ENCODE results near the gene RNF225. TPM values are rescaled to one million over a fixed set of nuclear protein-coding genes. Genes with fewer than 3 reads are reported as not detected.
A peak's percentile ranks its signal among the peaks of the same experiment; 100 is the strongest.

RNF225 gene
- total RNA-seq, 1 donor from 2014 or later, result not detected

DNA sequence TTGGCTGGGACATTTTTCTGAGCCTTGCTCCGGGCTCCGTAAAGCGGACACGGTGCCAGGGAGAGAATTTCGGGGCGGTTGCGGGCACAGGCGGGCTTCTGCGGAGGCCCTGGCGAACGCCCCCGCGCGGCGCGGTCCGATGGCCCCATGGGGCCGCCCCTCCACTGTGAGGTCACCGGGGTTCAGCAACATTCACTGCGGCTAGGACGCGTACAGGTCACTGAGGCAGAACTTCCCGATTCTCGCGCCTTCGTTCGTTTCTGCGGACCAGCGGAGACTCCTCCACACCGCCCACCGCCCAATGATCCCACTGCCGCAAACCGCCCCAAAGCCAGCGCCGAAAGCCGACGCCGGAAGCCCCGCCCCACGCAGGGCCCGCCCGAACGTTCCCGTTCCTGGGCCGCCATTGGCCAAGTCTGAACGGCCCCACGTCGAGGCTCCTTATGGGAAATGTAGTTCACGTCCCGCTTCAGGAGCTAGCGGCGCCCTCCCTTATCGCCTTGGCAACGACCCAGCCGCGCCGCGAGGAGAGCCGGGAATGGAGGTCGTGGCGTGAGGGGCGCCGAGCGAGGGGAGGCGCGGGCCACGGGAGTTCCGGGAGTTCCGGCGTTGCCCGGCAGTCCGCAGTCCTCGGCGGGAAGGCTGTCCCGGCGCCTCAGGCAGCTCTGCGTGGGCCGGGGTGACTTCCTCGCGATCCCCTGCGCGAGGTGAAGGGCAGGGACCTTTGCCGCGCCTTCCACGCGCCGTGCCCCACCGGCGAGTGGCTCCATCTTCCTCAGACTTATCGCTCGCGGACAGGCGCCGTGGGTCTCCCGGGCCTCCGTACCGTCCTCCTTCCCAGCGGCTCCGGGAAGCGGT is 12.9 kb downstream of the RNF225 start, which contains the start of gene ZNF584:
Gene ZNF584, plus strand, starts transcription at position 498 of the 858 bp plus-strand sequence. CDS start 499 bp downstream, outside the sequence.
- H3K4me1 ChIP-seq (ENCODE audit: control insufficient read depth in 3 of 3, insufficient read depth in 3 of 3, low read length in 3 of 3), result peaks cover 23 to 38% (median 25%) of the 10 kb centered on the region in 3 donors

DNA sequence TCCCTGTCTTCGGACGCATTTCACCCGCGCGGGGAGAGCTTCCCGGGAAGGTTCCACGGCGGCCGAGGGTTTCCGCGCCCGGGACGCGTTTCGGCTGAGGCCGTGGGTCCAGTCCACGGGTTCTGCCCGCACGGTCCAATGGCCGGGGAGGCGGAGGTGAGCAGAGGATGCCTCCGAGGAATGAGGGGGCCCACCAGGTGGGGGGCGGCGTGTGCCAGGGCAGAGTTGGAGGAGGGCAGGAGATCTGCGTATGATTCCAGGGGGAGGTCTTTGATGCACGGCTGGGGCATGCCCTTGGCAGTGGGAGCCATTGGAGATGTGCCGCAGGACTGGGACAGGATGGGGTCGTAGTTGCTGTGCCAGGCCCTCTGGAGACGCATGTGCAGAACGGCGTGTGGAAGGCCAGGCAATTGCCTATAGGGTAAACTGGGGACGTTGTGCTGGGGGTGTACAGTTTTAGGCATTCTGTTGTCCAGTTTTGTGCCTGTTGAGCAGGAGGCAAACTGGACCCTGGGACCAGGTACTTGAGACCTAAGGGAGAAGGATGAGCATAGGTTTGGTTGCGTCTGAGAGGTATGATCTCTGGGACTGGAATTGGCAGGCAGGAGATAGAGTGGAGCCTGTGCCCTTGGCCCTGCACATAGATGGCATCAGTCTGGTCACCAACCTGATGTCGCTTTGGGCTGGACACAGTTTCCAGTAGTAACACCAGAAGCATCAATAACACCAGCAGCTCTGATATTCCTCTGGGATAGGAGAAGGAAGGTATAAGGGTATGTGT is 13.7 kb downstream of the RNF225 start:
- Histone ChIP-seq H3K4me3 (ENCODE audit: low read length in 3 of 3) (peak overlapping the region; percentile 89 to 98 (median 96)), H3K4me1 (ENCODE audit: control insufficient read depth in 3 of 3, insufficient read depth in 3 of 3, low read length in 3 of 3) (peaks cover 23 to 38% (median 25%) of the 10 kb centered on the region in 3 donors), H3K9ac (ENCODE audit: low read depth in 1 of 3, low read length in 3 of 3) (peak overlapping the region; percentile 91 to 96 (median 96)), H3K9me3 (ENCODE audit: control insufficient read depth in 3 of 3, low read length in 3 of 3) (no peaks in the 10 kb centered on the region), H3K27me3 (ENCODE audit: control insufficient read depth in 3 of 3, insufficient read depth in 3 of 3, low read length in 3 of 3) (no peaks in the 10 kb centered on the region), H3K27ac (ENCODE audit: low read depth, low read length) (peak overlapping the region; percentile 91), H3K36me3 (ENCODE audit: control insufficient read depth in 3 of 3, insufficient read depth in 3 of 3, low read length in 3 of 3) (peaks cover 0 to 3% (median 0%) of the 10 kb centered on the region in 3 donors)

More for the DNA sequence above, 12.9 kb downstream of the RNF225 start, which contains the start of gene ZNF584:
- peak within 1 kb of the TSS; percentile 91 to 96 (median 96) for H3K9ac ChIP-seq (ENCODE audit: low read depth in 1 of 3, low read length in 3 of 3)
- peak within 1 kb of the TSS; percentile 89 to 98 (median 96) for H3K4me3 ChIP-seq (ENCODE audit: low read length in 3 of 3)
- peak within 1 kb of the TSS; percentile 91 for H3K27ac ChIP-seq (ENCODE audit: low read depth, low read length)
- no peaks in the 10 kb centered on the region for H3K9me3 ChIP-seq (ENCODE audit: control insufficient read depth in 3 of 3, low read length in 3 of 3)
- H3K27me3 ChIP-seq (ENCODE audit: control insufficient read depth in 3 of 3, insufficient read depth in 3 of 3, low read length in 3 of 3), result no peaks in the 10 kb centered on the region
- H3K36me3 ChIP-seq (ENCODE audit: control insufficient read depth in 3 of 3, insufficient read depth in 3 of 3, low read length in 3 of 3), result peaks cover 0 to 3% (median 0%) of the 10 kb centered on the region in 3 donors

DNA sequence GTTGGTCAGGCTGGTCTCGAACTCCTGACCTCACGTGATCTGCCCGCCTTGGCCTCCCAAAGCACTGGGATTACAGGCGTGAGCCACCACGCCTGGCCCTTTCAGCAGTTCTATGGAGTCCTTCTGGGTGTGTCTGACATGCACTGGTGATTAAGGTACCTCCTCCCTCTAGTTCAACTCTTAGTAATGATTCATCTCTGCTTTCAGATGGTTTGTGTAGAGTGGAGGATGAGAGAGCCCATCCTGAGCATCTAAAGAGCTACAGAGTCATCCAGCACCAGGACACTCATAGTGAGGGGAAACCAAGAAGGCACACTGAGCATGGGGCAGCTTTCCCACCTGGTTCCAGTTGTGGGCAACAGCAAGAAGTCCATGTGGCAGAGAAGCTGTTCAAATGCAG is 21.1 kb downstream of the RNF225 start:
- H3K4me3 ChIP-seq (ENCODE audit: low read length in 3 of 3), result no peak overlapping the region
- no peaks in the 10 kb centered on the region for H3K4me1 ChIP-seq (ENCODE audit: control insufficient read depth in 3 of 3, insufficient read depth in 3 of 3, low read length in 3 of 3)
- H3K27ac ChIP-seq (ENCODE audit: low read depth, low read length), result no peak overlapping the region
- peaks cover 31 to 43% (median 31%) of the 10 kb centered on the region in 3 donors for H3K36me3 ChIP-seq (ENCODE audit: control insufficient read depth in 3 of 3, insufficient read depth in 3 of 3, low read length in 3 of 3)
- H3K9me3 ChIP-seq (ENCODE audit: control insufficient read depth in 3 of 3, low read length in 3 of 3), result peaks cover 0 to 3% (median 0%) of the 10 kb centered on the region in 3 donors
- no peak overlapping the region for H3K9ac ChIP-seq (ENCODE audit: low read depth in 1 of 3, low read length in 3 of 3)
- H3K27me3 ChIP-seq (ENCODE audit: control insufficient read depth in 3 of 3, insufficient read depth in 3 of 3, low read length in 3 of 3), result no peaks in the 10 kb centered on the region

DNA sequence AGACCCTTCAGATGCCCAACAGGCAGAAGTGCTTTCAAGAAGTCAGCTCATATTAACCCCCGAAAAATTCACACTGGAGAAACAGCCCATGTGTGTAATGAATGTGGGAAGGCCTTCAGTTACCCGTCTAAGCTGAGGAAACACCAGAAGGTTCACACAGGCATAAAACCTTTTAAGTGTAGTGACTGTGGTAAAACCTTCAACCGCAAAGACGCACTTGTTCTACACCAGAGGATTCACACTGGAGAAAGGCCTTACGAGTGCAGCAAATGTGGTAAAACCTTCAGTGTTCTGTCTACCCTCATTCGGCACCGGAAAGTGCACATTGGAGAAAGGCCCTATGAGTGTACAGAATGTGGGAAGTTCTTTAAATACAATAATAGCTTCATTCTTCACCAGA is 21.6 kb downstream of the RNF225 start:
- Histone ChIP-seq H3K9me3 (ENCODE audit: control insufficient read depth in 3 of 3, low read length in 3 of 3) (peaks cover 0 to 3% (median 0%) of the 10 kb centered on the region in 3 donors), H3K27ac (ENCODE audit: low read depth, low read length) (no peak overlapping the region), H3K4me1 (ENCODE audit: control insufficient read depth in 3 of 3, insufficient read depth in 3 of 3, low read length in 3 of 3) (no peaks in the 10 kb centered on the region), H3K36me3 (ENCODE audit: control insufficient read depth in 3 of 3, insufficient read depth in 3 of 3, low read length in 3 of 3) (peaks cover 31 to 43% (median 31%) of the 10 kb centered on the region in 3 donors), H3K27me3 (ENCODE audit: control insufficient read depth in 3 of 3, insufficient read depth in 3 of 3, low read length in 3 of 3) (no peaks in the 10 kb centered on the region), H3K4me3 (ENCODE audit: low read length in 3 of 3) (no peak overlapping the region), H3K9ac (ENCODE audit: low read depth in 1 of 3, low read length in 3 of 3) (no peak overlapping the region)

DNA sequence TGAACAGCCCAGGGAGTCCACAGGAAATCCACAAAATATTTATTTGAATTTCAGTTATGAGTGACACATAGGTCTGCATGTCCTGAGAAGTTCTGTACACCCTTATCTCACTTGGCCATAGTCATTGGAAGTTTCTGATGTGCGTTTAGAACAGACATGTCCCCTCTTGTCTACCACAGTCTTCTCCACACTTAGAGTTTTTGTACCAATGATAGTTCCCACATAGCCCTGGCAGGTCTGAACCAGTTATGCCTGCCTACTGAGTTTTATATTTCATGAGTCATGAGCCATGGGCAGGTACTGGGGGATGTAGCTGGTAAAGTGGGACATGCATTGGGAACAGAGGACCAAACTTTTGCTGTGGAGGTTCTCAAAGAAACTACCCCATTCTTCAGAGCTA is 33.2 kb downstream of the RNF225 start:
- Histone ChIP-seq H3K9ac (ENCODE audit: low read depth in 1 of 3, low read length in 3 of 3) (no peak overlapping the region), H3K9me3 (ENCODE audit: control insufficient read depth in 3 of 3, low read length in 3 of 3) (peaks cover 34 to 40% (median 37%) of the 10 kb centered on the region in 3 donors), H3K36me3 (ENCODE audit: control insufficient read depth in 3 of 3, insufficient read depth in 3 of 3, low read length in 3 of 3) (peaks cover 20 to 23% (median 20%) of the 10 kb centered on the region in 3 donors), H3K27ac (ENCODE audit: low read depth, low read length) (no peak overlapping the region), H3K4me3 (ENCODE audit: low read length in 3 of 3) (no peak overlapping the region), H3K27me3 (ENCODE audit: control insufficient read depth in 3 of 3, insufficient read depth in 3 of 3, low read length in 3 of 3) (no peaks in the 10 kb centered on the region), H3K4me1 (ENCODE audit: control insufficient read depth in 3 of 3, insufficient read depth in 3 of 3, low read length in 3 of 3) (no peaks in the 10 kb centered on the region)

DNA sequence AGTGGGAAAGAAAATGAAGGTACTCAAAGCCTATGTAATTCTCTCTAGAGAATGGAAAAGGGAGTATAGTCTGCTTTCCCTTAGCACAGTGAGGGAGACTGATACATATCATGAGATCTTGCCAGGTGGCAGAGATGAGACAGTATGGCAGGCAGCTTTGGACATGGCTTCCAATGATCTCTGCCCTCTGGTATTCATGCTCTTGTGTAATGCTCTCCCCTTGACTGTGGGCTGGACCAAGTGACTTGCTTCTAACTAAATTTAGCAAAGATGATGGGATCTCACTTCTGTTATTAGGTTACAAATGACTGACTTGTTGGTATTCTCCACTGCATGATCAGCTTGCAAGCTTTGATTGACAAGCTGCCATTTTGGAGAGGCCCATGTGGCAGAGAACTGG is 34.3 kb downstream of the RNF225 start:
- Histone ChIP-seq H3K9me3 (ENCODE audit: control insufficient read depth in 3 of 3, low read length in 3 of 3) (peaks cover 44 to 51% (median 48%) of the 10 kb centered on the region in 3 donors), H3K36me3 (ENCODE audit: control insufficient read depth in 3 of 3, insufficient read depth in 3 of 3, low read length in 3 of 3) (peaks cover 31 to 34% (median 31%) of the 10 kb centered on the region in 3 donors), H3K9ac (ENCODE audit: low read depth in 1 of 3, low read length in 3 of 3) (no peak overlapping the region), H3K27ac (ENCODE audit: low read depth, low read length) (no peak overlapping the region), H3K4me1 (ENCODE audit: control insufficient read depth in 3 of 3, insufficient read depth in 3 of 3, low read length in 3 of 3) (no peaks in the 10 kb centered on the region), H3K27me3 (ENCODE audit: control insufficient read depth in 3 of 3, insufficient read depth in 3 of 3, low read length in 3 of 3) (no peaks in the 10 kb centered on the region), H3K4me3 (ENCODE audit: low read length in 3 of 3) (peak overlapping the region in 1 of 3 donors; percentile 45)

DNA sequence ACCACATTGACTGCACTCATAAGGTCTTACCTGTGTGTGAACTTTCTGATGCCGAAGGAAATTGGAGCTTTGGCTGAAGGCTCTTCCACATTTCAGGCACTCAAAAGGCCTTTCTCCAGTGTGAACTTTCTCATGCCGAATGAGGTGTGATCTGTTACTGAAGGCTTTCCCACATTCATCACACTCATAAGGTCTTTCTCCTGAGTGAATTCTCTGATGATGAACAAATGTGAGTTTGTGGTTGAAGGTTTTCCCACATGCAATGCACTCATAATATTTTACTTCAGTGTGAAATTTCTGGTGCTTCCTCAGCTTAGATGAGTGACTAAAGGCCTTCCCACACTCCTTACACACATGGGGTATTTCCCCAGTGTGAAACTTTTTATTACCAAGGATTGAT is 38.8 kb downstream of the RNF225 start:
- H3K27me3 ChIP-seq (ENCODE audit: control insufficient read depth in 3 of 3, insufficient read depth in 3 of 3, low read length in 3 of 3), result no peaks in the 10 kb centered on the region
- H3K36me3 ChIP-seq (ENCODE audit: control insufficient read depth in 3 of 3, insufficient read depth in 3 of 3, low read length in 3 of 3), result peaks cover 63 to 65% (median 63%) of the 10 kb centered on the region in 3 donors
- no peak overlapping the region for H3K9ac ChIP-seq (ENCODE audit: low read depth in 1 of 3, low read length in 3 of 3)
- peaks cover 2 to 5% (median 4%) of the 10 kb centered on the region in 3 donors for H3K4me1 ChIP-seq (ENCODE audit: control insufficient read depth in 3 of 3, insufficient read depth in 3 of 3, low read length in 3 of 3)
- peaks cover 60 to 84% (median 73%) of the 10 kb centered on the region in 3 donors for H3K9me3 ChIP-seq (ENCODE audit: control insufficient read depth in 3 of 3, low read length in 3 of 3)
- H3K27ac ChIP-seq (ENCODE audit: low read depth, low read length), result no peak overlapping the region
- peak overlapping the region; percentile 1 to 8 (median 8) for H3K4me3 ChIP-seq (ENCODE audit: low read length in 3 of 3)

DNA sequence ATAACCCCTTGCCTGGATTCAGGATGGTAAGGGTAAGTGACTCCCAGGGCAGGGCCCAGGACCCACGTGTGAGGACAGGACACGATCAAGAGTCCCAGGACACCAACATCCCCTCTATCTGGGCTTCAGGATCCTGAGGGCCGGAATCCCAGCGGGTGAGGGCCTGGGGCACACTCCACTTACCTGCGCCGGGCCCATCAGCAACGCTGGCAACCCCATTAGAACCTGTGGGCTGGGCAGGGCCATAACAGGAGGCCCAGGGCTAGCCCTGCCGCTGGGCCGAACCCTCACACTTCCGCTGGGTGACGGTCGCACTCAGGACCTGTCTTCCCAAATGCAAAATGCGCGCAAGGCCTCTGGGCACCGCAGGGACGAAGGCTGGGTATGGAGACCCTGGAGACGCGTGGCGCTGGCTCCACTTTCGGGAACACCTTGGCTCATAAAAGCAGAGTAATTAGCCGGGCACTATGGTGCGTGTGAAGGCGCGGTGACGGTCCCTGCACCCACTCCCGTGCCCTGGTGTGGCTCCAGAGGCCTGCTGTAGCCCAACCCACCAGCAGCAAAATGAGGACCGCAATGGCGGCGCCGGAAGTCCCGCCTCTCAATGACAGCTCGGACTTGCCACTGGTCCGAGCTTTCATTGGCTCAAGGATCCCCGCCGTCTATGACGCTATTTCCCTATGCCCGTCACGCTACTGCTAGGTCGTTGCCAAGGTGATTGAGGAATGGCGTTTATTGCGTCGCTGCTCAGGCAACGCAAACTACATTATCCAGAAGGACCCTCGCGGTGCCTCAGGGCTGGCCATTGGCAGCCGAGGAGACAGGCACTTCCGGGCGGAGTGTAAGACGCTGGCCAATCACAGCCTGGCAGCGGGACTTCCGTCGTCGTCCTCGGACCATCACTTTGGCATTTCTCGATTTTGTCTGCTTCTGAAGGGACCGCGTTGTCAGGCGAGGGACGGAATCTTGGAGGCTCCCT is 44.4 kb downstream of the RNF225 start, which contains the start of gene ZNF132:
Gene ZNF132, minus strand, starts transcription at position 578 of the 979 bp plus-strand sequence. Its CDS starts 332 bp downstream, at position 246.
- Histone ChIP-seq H3K9me3 (ENCODE audit: control insufficient read depth in 3 of 3, low read length in 3 of 3) (peaks cover 14 to 37% (median 31%) of the 10 kb centered on the region in 3 donors), H3K36me3 (ENCODE audit: control insufficient read depth in 3 of 3, insufficient read depth in 3 of 3, low read length in 3 of 3) (peaks cover 29 to 31% (median 30%) of the 10 kb centered on the region in 3 donors), H3K27ac (ENCODE audit: low read depth, low read length) (peak within 1 kb of the TSS; percentile 68), H3K4me1 (ENCODE audit: control insufficient read depth in 3 of 3, insufficient read depth in 3 of 3, low read length in 3 of 3) (peaks cover 13 to 23% (median 18%) of the 10 kb centered on the region in 3 donors), H3K9ac (ENCODE audit: low read depth in 1 of 3, low read length in 3 of 3) (peak within 1 kb of the TSS; percentile 68 to 87 (median 86)), H3K27me3 (ENCODE audit: control insufficient read depth in 3 of 3, insufficient read depth in 3 of 3, low read length in 3 of 3) (peaks cover 0 to 4% (median 4%) of the 10 kb centered on the region in 3 donors), H3K4me3 (ENCODE audit: low read length in 3 of 3) (peak within 1 kb of the TSS; percentile 91 to 99 (median 93))

Data from skeletal muscle tissue (tissue), 4 donors.